Measurements from ENCODE around the gene NMT2. TPM values are rescaled to one million over a fixed set of nuclear protein-coding genes. Genes with fewer than 3 reads are reported as not detected.
A peak's percentile ranks its signal among the peaks of the same experiment; 100 is the strongest.
"Not testable (repeated sequence)": the region's sequence is repeated elsewhere in the genome, so short reads cannot be mapped to it uniquely, and the experiment has no call there.

The NMT2 gene
- total RNA-seq, 1 donor from 2014 or later: 14.6 TPM

DNA sequence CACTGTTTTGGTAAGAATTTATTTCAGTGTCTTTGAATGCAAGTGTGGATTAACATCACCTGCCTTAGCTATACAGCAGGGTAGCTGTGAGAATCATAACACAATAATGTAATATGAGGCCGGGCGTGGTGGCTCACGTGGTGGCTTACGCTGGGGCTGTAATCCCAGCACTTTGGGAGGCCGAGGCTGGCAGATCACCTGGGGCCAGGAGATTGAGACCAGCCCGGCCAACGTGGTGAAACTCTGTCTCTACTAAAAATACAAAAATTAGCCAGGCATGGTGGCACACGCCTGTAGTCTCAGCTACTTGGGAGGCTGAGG, 33.8 kb upstream of the NMT2 start:
- not testable (repeated sequence) for H3K36me3 ChIP-seq (ENCODE audit: control insufficient read depth in 3 of 3, insufficient read depth in 3 of 3, low read length in 3 of 3); H3K9ac ChIP-seq (ENCODE audit: low read depth in 1 of 3, low read length in 3 of 3); H3K27me3 ChIP-seq (ENCODE audit: control insufficient read depth in 3 of 3, insufficient read depth in 3 of 3, low read length in 3 of 3); H3K9me3 ChIP-seq (ENCODE audit: control insufficient read depth in 3 of 3, low read length in 3 of 3); H3K27ac ChIP-seq (ENCODE audit: low read depth, low read length); H3K4me1 ChIP-seq (ENCODE audit: control insufficient read depth in 3 of 3, insufficient read depth in 3 of 3, low read length in 3 of 3); H3K4me3 ChIP-seq (ENCODE audit: low read length in 3 of 3)

DNA sequence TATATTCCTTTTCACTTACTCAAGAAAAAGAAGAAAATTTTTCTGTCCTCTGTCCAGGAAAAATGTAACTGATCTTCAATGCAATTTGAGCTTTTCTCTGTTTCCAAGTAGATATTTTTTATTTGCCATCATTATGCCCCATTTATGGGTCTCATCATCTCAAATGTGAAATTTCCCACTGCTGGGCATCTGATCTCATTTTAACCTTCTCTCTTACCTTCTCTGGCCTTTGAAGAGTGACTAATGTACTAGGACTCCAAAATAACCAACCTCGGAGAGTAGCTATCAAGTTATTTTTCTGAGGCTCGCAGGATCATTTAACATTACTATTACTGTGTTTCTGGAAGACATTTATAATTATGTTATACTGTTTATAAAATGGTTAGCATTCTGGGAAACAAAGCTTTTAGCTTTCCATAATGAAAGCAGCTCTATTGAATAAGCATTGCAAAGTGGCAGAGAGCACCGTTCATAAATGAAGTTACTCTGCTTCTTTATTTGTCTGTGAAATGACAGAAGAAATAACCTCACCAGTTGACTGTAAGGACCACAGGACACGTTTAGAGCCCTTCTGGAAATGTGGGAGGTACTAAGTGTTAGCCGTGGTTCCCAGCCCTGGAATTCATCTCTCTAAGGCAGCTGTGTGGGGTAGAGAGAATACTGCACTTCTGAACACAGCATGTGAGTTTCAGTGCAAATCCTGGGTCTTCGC, 33.3 kb upstream of the NMT2 start:
- H3K36me3 ChIP-seq (ENCODE audit: control insufficient read depth in 3 of 3, insufficient read depth in 3 of 3, low read length in 3 of 3): no peaks in the 10 kb centered on the region
- no peaks in the 10 kb centered on the region for H3K9me3 ChIP-seq (ENCODE audit: control insufficient read depth in 3 of 3, low read length in 3 of 3)
- no peak overlapping the region for H3K27ac ChIP-seq (ENCODE audit: low read depth, low read length)
- no peaks in the 10 kb centered on the region for H3K27me3 ChIP-seq (ENCODE audit: control insufficient read depth in 3 of 3, insufficient read depth in 3 of 3, low read length in 3 of 3)
- H3K4me3 ChIP-seq (ENCODE audit: low read length in 3 of 3): no peak overlapping the region
- no peak overlapping the region for H3K9ac ChIP-seq (ENCODE audit: low read depth in 1 of 3, low read length in 3 of 3)
- peaks cover 0 to 2% (median 0%) of the 10 kb centered on the region in 3 donors for H3K4me1 ChIP-seq (ENCODE audit: control insufficient read depth in 3 of 3, insufficient read depth in 3 of 3, low read length in 3 of 3)

DNA sequence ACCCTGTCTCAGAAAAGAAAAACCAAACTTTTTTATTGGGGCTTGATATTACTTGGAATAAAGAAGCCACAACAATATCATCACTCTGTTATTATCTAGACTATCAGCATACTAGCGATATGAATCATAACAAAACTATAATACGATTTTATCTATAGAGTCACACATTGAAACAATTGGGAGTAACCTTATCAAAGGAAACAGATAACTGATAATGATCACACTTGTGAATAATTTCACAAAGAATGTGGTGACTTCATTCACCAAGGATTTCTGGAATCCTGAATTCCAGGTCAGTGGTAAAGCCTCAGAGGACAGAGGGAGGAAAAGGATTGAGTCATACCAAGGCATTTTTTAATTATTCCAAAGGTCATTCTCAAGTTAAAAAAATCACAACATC, 32.1 kb upstream of the NMT2 start:
- H3K4me3 ChIP-seq (ENCODE audit: low read length in 3 of 3): no peak overlapping the region
- peaks cover 0 to 2% (median 0%) of the 10 kb centered on the region in 3 donors for H3K4me1 ChIP-seq (ENCODE audit: control insufficient read depth in 3 of 3, insufficient read depth in 3 of 3, low read length in 3 of 3)
- no peak overlapping the region for H3K9ac ChIP-seq (ENCODE audit: low read depth in 1 of 3, low read length in 3 of 3)
- no peaks in the 10 kb centered on the region for H3K27me3 ChIP-seq (ENCODE audit: control insufficient read depth in 3 of 3, insufficient read depth in 3 of 3, low read length in 3 of 3)
- no peaks in the 10 kb centered on the region for H3K36me3 ChIP-seq (ENCODE audit: control insufficient read depth in 3 of 3, insufficient read depth in 3 of 3, low read length in 3 of 3)
- H3K9me3 ChIP-seq (ENCODE audit: control insufficient read depth in 3 of 3, low read length in 3 of 3): no peaks in the 10 kb centered on the region
- no peak overlapping the region for H3K27ac ChIP-seq (ENCODE audit: low read depth, low read length)

DNA sequence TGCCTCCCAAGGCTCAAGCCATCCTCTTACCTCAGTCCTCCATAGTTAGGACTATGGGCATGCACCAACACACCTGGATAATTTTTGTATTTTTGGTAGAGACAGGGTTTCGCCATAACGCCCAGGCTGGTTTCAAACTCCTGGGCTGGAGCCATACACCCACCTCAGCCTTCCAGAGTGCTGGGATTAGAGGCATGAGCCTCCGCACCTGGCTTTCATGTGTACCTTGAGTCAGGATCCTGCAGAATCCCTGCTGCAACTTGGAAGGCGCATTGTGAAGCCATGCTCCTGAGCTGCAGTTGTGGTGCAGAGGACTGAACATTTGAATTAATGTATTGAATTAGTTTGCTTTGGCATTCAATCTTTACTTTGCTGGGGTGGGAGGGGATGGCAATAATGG, 29.4 kb upstream of the NMT2 start:
- Histone ChIP-seq H3K27ac (ENCODE audit: low read depth, low read length) (no peak overlapping the region), H3K4me1 (ENCODE audit: control insufficient read depth in 3 of 3, insufficient read depth in 3 of 3, low read length in 3 of 3) (peaks cover 0 to 2% (median 0%) of the 10 kb centered on the region in 3 donors), H3K4me3 (ENCODE audit: low read length in 3 of 3) (no peak overlapping the region), H3K27me3 (ENCODE audit: control insufficient read depth in 3 of 3, insufficient read depth in 3 of 3, low read length in 3 of 3) (no peaks in the 10 kb centered on the region), H3K9me3 (ENCODE audit: control insufficient read depth in 3 of 3, low read length in 3 of 3) (no peaks in the 10 kb centered on the region), H3K9ac (ENCODE audit: low read depth in 1 of 3, low read length in 3 of 3) (no peak overlapping the region), H3K36me3 (ENCODE audit: control insufficient read depth in 3 of 3, insufficient read depth in 3 of 3, low read length in 3 of 3) (no peaks in the 10 kb centered on the region)

DNA sequence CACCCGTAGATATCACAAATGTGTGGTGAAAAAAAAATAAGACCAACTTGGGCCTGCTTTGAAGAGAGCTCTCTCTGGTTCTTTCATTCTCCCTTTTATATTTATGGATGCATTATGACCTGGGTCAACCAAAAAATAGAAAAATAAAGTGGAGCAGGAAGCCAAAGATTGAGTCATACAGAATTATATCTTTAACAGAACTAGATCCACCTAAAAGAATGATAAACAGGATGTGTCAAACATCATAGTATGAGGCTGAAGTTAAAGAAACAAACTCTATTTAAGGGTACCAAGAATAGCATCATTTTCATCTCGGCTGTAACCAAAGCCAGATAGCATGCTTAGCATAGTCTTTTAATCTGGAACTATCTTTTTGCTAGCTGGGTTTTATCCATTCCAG, 28.8 kb upstream of the NMT2 start:
- no peak overlapping the region for H3K4me3 ChIP-seq (ENCODE audit: low read length in 3 of 3)
- H3K27ac ChIP-seq (ENCODE audit: low read depth, low read length): no peak overlapping the region
- no peaks in the 10 kb centered on the region for H3K27me3 ChIP-seq (ENCODE audit: control insufficient read depth in 3 of 3, insufficient read depth in 3 of 3, low read length in 3 of 3)
- H3K9ac ChIP-seq (ENCODE audit: low read depth in 1 of 3, low read length in 3 of 3): no peak overlapping the region
- H3K4me1 ChIP-seq (ENCODE audit: control insufficient read depth in 3 of 3, insufficient read depth in 3 of 3, low read length in 3 of 3): peaks cover 0 to 2% (median 0%) of the 10 kb centered on the region in 3 donors
- no peaks in the 10 kb centered on the region for H3K36me3 ChIP-seq (ENCODE audit: control insufficient read depth in 3 of 3, insufficient read depth in 3 of 3, low read length in 3 of 3)
- no peaks in the 10 kb centered on the region for H3K9me3 ChIP-seq (ENCODE audit: control insufficient read depth in 3 of 3, low read length in 3 of 3)

DNA sequence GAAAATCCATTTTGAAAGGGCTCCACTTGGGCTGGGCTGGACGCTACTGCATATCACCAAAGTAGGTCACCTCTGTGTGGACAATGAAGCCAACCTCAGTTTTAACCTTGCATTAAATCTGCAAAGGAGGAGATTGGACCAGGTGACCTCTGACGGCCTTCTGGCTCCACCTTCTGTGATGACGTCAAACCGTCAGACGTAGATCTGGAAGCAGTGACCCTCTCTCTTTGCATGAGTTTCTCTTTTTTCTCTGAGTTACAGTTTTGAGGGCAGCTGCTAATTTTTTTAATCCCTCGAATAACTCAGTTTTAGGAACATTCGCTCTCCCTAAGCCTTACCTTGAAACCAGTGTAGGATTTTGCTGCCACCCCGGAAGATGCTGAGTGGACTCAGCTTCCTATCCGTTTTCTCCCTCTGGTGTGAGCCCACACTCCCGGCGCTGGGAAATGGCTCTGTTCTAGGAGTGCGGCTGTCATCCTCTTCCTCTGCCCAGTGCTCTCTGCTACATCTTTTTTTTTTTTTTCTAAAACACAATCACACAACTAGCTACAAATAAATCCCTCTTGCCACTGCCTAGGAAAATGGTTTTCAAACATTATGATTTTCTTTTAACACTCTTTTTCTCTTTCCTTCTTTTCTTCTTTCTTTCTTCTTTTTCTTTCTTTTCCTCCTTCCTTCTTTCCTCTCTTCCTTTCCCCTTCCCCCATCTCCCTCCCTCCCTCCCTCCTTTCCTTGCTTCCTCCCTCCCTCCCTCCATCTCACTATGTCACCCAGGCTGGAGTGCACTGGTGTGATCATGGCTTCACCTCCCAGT, 27.7 kb upstream of the NMT2 start:
- no peaks in the 10 kb centered on the region for H3K9me3 ChIP-seq (ENCODE audit: control insufficient read depth in 3 of 3, low read length in 3 of 3)
- peak overlapping the region in 1 of 3 donors; percentile 8 for H3K9ac ChIP-seq (ENCODE audit: low read depth in 1 of 3, low read length in 3 of 3)
- no peak overlapping the region for H3K27ac ChIP-seq (ENCODE audit: low read depth, low read length)
- H3K36me3 ChIP-seq (ENCODE audit: control insufficient read depth in 3 of 3, insufficient read depth in 3 of 3, low read length in 3 of 3): no peaks in the 10 kb centered on the region
- peaks cover 0 to 2% (median 0%) of the 10 kb centered on the region in 3 donors for H3K4me1 ChIP-seq (ENCODE audit: control insufficient read depth in 3 of 3, insufficient read depth in 3 of 3, low read length in 3 of 3)
- H3K4me3 ChIP-seq (ENCODE audit: low read length in 3 of 3): peak overlapping the region in 1 of 3 donors; percentile 13
- no peaks in the 10 kb centered on the region for H3K27me3 ChIP-seq (ENCODE audit: control insufficient read depth in 3 of 3, insufficient read depth in 3 of 3, low read length in 3 of 3)

DNA sequence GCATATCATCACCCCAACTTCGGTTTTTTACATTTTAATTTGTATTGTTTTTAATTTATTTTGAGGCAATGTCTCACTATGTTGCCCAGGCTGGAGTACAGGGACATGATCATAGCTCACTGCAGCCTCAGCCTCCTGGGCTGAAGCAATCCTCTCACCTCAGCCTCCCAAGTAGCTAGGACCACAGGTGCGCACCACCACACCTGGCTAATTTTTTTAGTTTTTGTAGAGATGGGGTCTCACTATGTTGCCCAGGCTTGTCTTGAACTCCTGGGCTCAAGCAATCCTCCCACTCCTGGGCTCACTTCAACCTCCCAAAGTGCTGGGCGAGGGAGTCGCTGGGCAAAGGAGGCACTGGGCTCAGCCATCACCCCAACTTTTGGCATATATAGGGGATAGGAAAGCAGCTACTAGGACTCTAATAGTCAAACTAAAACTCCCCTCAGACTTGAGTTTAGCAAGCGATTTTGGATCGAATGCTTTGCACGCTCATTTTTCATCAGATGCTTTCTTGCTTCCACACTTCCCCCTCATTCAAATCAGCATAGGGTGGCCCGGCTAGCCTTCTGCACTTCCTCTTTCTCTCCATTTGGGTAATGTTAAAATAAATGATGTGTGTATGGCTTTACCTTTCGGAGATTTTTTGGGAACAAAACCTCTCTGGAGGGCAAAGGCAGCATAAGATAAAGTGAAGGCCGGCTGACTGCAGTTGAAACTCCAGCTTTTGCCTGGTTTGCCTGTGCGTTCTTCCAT, 20.8 kb upstream of the NMT2 start:
- no peaks in the 10 kb centered on the region for H3K4me1 ChIP-seq (ENCODE audit: control insufficient read depth in 3 of 3, insufficient read depth in 3 of 3, low read length in 3 of 3)
- H3K27ac ChIP-seq (ENCODE audit: low read depth, low read length): no peak overlapping the region
- no peaks in the 10 kb centered on the region for H3K27me3 ChIP-seq (ENCODE audit: control insufficient read depth in 3 of 3, insufficient read depth in 3 of 3, low read length in 3 of 3)
- no peak overlapping the region for H3K9ac ChIP-seq (ENCODE audit: low read depth in 1 of 3, low read length in 3 of 3)
- H3K4me3 ChIP-seq (ENCODE audit: low read length in 3 of 3): no peak overlapping the region
- no peaks in the 10 kb centered on the region for H3K9me3 ChIP-seq (ENCODE audit: control insufficient read depth in 3 of 3, low read length in 3 of 3)
- no peaks in the 10 kb centered on the region for H3K36me3 ChIP-seq (ENCODE audit: control insufficient read depth in 3 of 3, insufficient read depth in 3 of 3, low read length in 3 of 3)

DNA sequence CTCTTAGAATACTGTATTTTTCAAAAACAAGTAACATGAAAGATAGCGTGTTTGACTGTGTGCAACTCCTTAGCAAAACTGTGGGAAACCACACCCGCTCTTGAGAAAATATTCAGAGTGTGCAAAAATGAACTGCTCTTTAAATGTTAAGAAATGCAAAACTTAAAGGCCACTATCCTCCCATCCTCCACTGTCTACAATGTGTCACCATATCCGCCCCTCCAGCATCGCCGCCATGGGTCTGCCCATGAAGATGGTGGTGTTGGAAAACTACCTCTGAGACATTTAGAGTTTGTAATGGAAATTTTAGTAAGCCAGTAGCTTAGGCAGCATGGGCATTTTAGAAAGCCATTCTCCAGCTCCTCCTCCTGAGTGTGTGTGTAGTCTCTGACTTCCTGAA, 20.1 kb upstream of the NMT2 start:
- no peak overlapping the region for H3K4me3 ChIP-seq (ENCODE audit: low read length in 3 of 3)
- H3K36me3 ChIP-seq (ENCODE audit: control insufficient read depth in 3 of 3, insufficient read depth in 3 of 3, low read length in 3 of 3): no peaks in the 10 kb centered on the region
- H3K9me3 ChIP-seq (ENCODE audit: control insufficient read depth in 3 of 3, low read length in 3 of 3): no peaks in the 10 kb centered on the region
- H3K9ac ChIP-seq (ENCODE audit: low read depth in 1 of 3, low read length in 3 of 3): no peak overlapping the region
- no peak overlapping the region for H3K27ac ChIP-seq (ENCODE audit: low read depth, low read length)
- H3K4me1 ChIP-seq (ENCODE audit: control insufficient read depth in 3 of 3, insufficient read depth in 3 of 3, low read length in 3 of 3): no peaks in the 10 kb centered on the region
- no peaks in the 10 kb centered on the region for H3K27me3 ChIP-seq (ENCODE audit: control insufficient read depth in 3 of 3, insufficient read depth in 3 of 3, low read length in 3 of 3)

DNA sequence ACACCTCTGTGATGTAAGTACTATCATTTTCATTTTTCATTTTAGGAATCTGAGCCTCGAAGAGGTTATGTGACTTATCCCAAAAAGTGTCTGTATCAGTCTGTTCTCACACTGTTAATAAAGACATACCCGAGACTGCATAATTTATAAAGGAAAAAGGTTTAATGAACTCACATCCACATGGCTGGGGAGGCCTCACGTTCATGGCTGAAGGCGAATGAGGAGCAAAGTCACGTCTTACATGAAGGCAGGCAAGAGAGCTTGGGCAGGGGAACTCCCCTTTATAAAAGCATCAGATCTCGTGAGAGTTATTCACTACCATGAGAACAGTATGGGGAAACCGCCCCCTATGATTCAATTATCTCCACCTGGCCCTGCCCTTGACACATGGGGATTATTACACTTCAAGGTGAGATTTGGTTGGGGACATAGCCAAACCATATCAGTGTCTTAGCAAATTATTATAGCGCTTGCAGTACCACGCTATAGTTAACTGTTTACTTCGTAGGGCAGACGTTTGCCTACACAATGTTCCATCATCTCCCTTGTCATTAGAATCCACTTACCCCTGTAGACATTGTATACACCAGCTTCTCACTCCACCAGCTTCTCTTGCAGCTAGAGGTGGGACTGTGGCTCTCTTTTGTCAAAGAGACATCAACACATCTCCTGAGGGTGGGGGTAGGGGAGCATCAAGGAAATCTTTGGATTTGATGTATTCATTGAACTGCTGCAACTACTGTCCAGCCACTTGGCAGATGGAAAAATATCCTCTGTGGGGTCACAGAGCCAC, 15.4 kb upstream of the NMT2 start:
- Histone ChIP-seq H3K36me3 (ENCODE audit: control insufficient read depth in 3 of 3, insufficient read depth in 3 of 3, low read length in 3 of 3) (no peaks in the 10 kb centered on the region), H3K4me1 (ENCODE audit: control insufficient read depth in 3 of 3, insufficient read depth in 3 of 3, low read length in 3 of 3) (no peaks in the 10 kb centered on the region), H3K27ac (ENCODE audit: low read depth, low read length) (no peak overlapping the region), H3K4me3 (ENCODE audit: low read length in 3 of 3) (no peak overlapping the region), H3K27me3 (ENCODE audit: control insufficient read depth in 3 of 3, insufficient read depth in 3 of 3, low read length in 3 of 3) (no peaks in the 10 kb centered on the region), H3K9me3 (ENCODE audit: control insufficient read depth in 3 of 3, low read length in 3 of 3) (no peaks in the 10 kb centered on the region), H3K9ac (ENCODE audit: low read depth in 1 of 3, low read length in 3 of 3) (no peak overlapping the region)

All from skeletal muscle tissue (tissue), 4 donors.